Mesothelial cell of epicardium (in vitro differentiated cells): ENCODE data around the gene LRFN5. TPM values are rescaled to one million over a fixed set of nuclear protein-coding genes. Genes with fewer than 3 reads are reported as not detected.
"Not testable (repeated sequence)": the region's sequence is repeated elsewhere in the genome, so short reads cannot be mapped to it uniquely, and the experiment has no call there.

ENCODE experiments used
- DNase-seq, 2 experiments: peaks; one replicate each; pipeline ENCODE4 v3.0.0; 2021; ENCODE audit warnings: low spot score in 2 of 2; ENCODE audit not compliant: unreplicated experiment in 2 of 2
- H3K27ac Mint-ChIP-seq: 2 replicates; pipeline ENCODE4 v1.8.0; 2021; ENCODE audit warnings: mixed read lengths
- H3K27me3 Mint-ChIP-seq: 2 replicates; pipeline ENCODE4 v1.8.0; 2021; ENCODE audit warnings: low read depth, mixed read lengths
- H3K36me3 Mint-ChIP-seq: 2 replicates; pipeline ENCODE4 v1.8.0; 2021; ENCODE audit warnings: mixed read lengths
- H3K4me1 Mint-ChIP-seq: 2 replicates; pipeline ENCODE4 v1.8.0; 2021; ENCODE audit warnings: mixed read lengths
- H3K4me3 Mint-ChIP-seq: 2 replicates; pipeline ENCODE4 v1.8.0; 2021; ENCODE audit warnings: mild to moderate bottlenecking, moderate library complexity, mixed read lengths
- H3K9me3 Mint-ChIP-seq: 2 replicates; pipeline ENCODE4 v1.8.0; 2021; ENCODE audit warnings: mixed read lengths
- total RNA-seq: library from RNA; stranded (reverse); gene quantifications from 3 replicates; pipeline ENCODE4 v1.2.1, GENCODE V29; 2021
- TF ChIP-seq, protein P1 (sequence below): fragments of 200-600 bp; sonication (generic); IDR thresholded peaks from one replicate; pipeline ENCODE4 v1.5.0; 2021; ENCODE audit warnings: antibody characterized with exemption; ENCODE audit not compliant: unreplicated experiment

The LRFN5 gene
- 13.8 to 23.1 TPM (median 16.3 TPM) in 3 replicates for total RNA-seq

DNA sequence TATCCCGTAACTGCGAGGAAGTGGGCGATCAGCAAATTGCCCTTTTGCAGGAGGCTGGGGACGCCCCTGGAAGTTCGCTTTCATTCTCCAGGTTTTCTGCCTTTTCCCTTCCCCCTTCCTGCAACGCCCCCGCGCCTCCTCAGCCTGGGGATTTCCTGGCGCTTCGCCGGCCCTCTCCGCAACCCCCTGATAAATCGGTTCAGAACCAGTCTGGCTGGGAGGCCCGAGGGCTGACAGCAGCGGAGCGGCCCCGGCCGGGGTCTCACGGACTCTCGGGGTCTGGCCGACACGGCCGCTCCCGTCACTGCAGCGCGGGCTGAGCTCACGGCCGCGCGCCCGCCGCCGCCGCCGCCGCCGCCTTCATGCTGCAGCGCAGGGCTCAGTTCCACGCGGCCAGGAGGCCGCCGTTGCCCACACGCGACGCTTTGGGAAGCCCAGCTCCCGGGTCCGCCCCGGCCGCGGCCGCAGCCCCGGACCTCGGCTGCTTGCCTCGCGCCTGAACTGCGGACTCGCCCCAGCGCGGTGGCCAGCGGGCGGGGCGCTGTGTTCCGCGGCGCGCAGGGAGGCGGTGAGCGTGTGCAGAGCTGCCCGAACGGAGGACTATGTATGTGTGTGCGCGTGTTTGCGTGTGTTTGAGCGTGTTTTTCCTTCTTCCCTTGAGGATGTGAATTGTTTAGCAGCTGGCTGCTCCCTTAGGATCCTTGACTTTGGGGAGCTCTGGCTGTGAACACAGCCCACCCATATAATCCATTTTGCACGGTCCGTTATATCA is at the start of gene LRFN5:
Gene LRFN5 (plus strand): TSS at position 345 of the 772 bp plus-strand sequence.
- Mint-ChIP-seq H3K9me3 (no peaks in the 10 kb centered on the region), H3K27ac (peak within 1 kb of the TSS; percentile 94), H3K4me1 (peaks cover 50% of the 10 kb centered on the region), H3K4me3 (peak within 1 kb of the TSS; percentile 89), H3K27me3 (peaks cover 33% of the 10 kb centered on the region), H3K36me3 (no peaks in the 10 kb centered on the region)
- DNase-seq: peak in 1 of 2 experiments; percentile 75
- TF ChIP-seq, protein P1, sequence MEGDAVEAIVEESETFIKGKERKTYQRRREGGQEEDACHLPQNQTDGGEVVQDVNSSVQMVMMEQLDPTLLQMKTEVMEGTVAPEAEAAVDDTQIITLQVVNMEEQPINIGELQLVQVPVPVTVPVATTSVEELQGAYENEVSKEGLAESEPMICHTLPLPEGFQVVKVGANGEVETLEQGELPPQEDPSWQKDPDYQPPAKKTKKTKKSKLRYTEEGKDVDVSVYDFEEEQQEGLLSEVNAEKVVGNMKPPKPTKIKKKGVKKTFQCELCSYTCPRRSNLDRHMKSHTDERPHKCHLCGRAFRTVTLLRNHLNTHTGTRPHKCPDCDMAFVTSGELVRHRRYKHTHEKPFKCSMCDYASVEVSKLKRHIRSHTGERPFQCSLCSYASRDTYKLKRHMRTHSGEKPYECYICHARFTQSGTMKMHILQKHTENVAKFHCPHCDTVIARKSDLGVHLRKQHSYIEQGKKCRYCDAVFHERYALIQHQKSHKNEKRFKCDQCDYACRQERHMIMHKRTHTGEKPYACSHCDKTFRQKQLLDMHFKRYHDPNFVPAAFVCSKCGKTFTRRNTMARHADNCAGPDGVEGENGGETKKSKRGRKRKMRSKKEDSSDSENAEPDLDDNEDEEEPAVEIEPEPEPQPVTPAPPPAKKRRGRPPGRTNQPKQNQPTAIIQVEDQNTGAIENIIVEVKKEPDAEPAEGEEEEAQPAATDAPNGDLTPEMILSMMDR: no peak

DNA sequence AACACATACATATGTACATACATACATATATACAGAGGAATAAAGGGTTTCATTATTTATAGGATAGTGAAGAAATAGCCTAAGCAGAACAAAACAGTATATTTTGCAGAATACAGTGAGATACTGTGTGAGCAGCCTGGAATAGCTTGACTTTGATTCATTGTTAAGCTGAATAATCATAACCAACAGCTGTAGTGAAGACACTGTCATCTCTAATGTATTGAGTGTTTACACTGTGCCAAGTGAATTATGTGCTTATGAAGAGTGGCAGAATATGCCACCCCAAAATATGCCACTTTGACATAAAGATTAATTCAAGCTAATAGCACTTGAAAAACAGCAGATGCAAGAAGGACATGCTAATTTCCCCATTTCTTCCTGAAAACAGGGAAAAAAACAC is 48.2 kb upstream of the LRFN5 start:
- DNase-seq: no peak
- Mint-ChIP-seq H3K4me3 (no peak overlapping the region), H3K27me3 (no peaks in the 10 kb centered on the region), H3K36me3 (no peaks in the 10 kb centered on the region), H3K27ac (no peak overlapping the region), H3K9me3 (no peaks in the 10 kb centered on the region), H3K4me1 (no peaks in the 10 kb centered on the region)
- TF ChIP-seq, protein P1: no peak

DNA sequence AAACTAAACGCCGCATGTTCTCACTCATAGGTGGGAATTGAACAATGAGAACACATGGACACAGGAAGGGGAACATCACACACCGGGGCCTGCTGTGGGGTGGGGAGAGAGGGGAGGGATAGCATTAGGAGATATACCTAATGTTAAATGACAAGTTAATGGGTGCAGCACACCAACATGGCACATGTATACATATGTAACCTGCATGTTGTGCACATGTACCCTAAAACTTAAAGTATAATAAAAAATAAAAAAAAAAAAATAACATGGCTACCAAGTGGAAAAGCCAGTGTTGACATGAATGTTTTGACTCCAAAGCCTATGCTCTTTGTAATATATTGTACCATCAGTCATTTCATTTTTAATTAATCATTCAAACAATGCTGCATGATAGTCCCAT is 39.8 kb upstream of the LRFN5 start:
- not testable (repeated sequence) for H3K4me3 Mint-ChIP-seq, DNase-seq, H3K27me3 Mint-ChIP-seq, H3K36me3 Mint-ChIP-seq, H3K27ac Mint-ChIP-seq, H3K4me1 Mint-ChIP-seq
- H3K9me3 Mint-ChIP-seq: peaks cover 18% of the 10 kb centered on the region

DNA sequence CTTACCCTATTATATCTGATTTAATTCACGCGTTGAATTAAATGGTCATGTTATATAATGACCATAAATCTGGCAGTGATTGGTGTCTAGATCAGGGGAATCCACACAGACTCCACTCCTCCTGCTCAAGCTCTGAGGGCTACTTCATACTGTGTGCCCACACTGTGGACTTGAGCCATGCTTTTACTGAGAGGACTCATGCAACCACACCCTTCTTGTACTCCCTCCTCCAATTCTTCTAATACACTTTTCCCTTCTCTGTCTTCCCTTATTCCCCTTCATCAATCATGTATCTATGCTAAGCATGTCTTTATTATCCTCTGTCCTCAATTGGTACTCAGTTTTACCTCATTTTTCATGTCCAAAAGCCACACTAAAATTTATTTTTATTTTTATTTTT is 37.7 kb upstream of the LRFN5 start:
- Mint-ChIP-seq H3K9me3 (peaks cover 18% of the 10 kb centered on the region), H3K36me3 (peaks cover 3% of the 10 kb centered on the region), H3K4me3 (no peak overlapping the region), H3K27me3 (no peaks in the 10 kb centered on the region), H3K27ac (no peak overlapping the region), H3K4me1 (no peaks in the 10 kb centered on the region)
- TF ChIP-seq, protein P1: no peak
- DNase-seq: no peak

DNA sequence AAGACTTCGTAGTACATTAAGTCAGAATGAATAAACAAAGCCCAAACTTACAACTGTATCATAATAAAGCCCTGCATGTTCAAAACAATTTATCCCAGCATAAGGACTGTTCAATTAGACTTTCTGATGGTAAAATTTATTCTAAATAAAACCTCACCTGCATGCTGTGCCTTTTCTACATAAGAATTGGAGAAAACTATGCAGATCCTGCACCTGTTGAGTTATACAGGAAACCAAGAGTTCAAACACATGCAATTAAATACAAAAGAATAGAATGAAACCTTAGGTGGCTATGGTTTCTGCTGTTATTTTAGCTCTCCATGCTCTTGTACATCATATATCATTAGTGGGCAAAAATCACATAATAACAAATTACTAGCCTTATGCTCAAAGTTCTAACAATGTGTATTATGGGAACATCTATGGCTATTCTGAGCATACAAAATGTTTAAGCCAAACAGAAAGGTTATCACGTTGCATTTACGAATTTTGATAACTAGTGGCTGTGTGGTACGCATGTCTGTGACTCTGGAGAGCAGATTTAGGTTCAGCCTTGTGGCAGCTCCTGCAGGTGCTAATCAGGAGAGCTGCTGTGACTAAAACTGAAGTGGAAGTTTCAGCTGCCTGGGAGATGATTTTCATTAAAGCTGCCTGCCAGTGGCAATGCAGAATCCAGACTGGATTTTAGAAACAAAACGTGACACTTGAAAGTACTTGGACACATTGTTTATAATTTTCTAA is 36.1 kb upstream of the LRFN5 start:
- H3K9me3 Mint-ChIP-seq: peaks cover 18% of the 10 kb centered on the region
- no peaks in the 10 kb centered on the region for H3K4me1 Mint-ChIP-seq
- H3K27ac Mint-ChIP-seq: no peak overlapping the region
- H3K36me3 Mint-ChIP-seq: peaks cover 3% of the 10 kb centered on the region
- H3K4me3 Mint-ChIP-seq: no peak overlapping the region
- no peaks in the 10 kb centered on the region for H3K27me3 Mint-ChIP-seq
- TF ChIP-seq, protein P1: no peak
- no peak for DNase-seq

DNA sequence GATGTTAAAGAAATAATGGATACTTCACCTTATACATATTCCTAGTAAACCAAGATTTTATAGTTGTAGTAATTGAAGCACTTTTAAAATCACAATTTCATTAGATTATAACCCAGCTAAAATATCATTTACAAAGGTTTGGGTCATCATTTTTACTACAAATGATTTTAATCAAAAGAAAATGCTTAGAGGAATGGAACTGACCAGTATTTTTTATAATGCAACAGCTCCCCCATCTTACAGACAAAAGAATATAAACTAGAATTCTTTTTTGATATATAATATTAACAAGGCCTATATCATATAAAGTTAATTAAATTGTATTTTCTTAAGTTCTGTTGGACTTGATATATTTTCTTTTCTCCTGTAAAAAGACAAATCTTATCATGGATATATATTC is 20.4 kb upstream of the LRFN5 start:
- Mint-ChIP-seq H3K27me3 (no peaks in the 10 kb centered on the region), H3K4me1 (peaks cover 9% of the 10 kb centered on the region), H3K9me3 (no peaks in the 10 kb centered on the region), H3K36me3 (peaks cover 6% of the 10 kb centered on the region), H3K27ac (peak overlapping the region; percentile 58), H3K4me3 (no peak overlapping the region)
- DNase-seq: no peak
- TF ChIP-seq, protein P1: no peak
